GM04503 (cell line): Measurements from ENCODE around the gene ILF2.

ENCODE experiments used
- DNase-seq: peaks from one replicate; pipeline ENCODE4 v3.0.0-alpha.2; 2012; ENCODE audit warnings: low read depth

ILF2 gene

DNA sequence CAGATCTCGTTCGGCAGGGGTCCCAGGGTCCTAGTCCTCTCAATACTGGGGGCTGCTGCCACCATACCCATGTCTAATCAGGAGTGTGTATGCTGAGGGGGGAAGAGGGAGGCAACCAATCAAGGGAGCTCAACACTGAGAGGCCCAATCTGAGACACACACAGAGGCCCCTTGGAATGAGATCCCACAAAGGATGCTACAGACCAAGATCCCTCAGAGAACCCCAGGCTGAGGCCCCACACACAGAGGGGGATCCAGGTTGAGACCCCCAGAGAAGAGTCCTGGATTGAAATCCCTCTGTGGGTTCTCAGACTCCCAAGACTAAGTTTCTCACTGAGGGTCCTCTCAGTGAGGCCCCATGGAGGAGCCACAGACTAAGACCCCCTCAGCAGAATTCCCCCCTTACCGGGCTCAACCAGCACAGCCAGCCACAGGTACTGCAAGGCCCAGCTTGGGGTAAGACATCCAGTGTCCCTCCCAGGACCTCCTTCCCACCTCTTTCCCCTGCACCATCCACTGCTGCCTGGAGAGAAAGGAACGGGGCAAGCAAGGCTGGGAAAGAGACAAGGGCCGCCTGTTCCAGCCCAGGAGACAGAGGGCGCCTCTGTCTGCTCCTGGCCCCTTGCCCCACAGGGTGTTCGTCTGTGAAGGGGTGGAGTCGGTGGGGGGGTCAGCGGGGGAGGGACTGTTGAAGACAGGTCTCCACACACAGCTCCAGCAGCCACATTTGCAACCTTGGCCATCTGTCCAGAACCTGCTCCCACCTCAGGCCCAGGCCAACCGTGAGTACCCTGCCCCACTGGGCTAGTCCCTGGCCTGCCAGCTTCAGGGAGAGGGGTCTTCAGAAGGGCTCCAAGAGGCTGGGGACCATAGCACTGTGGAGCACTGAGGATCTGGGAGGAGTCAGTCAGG is 42.8 kb downstream of the ILF2 start, which contains the start of gene S100A1:
Gene S100A1 (plus strand): TSS at position 720 of the 912 bp plus-strand sequence. CDS start 2,088 bp downstream, outside the sequence.
- DNase-seq, result no peak

DNA sequence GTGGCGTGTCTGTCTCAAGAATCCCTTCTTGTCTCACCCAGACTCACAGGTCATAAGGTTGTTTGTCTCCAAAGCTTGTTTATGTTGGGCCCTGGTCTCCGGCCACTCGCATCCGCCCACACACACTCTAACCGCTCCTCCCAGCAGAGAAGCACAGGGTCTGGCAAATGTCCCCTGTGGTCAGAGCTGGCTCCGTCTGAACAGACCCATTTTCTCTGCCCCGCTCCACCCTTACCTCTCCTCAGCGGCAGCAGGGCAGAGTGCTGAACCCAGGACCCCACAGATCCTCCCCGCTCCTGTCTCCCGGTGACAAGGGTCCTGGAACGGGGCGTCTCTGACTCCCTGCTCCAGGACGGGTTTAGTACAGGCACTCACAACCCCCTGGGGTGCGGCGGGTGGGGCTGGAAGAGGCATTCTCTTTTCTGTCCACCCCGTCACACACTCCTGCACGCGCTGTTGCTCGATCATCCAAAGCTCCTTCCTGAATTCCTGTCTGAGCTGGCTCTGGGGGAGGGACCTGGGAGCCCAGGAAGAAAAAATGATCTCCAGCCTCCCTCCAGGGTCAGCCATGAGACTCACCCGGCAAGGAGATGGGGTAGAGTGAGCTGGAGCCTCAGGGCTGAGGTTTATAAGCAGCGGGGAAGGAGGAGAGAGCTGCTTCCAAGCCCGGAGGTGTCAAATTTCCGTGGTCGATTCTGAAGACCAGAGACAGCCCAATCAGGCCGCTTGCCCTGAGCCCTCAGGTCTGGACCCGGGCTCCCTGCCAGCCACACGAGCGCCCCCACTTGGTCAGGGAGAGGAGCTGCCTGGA is 43.7 kb downstream of the ILF2 start, which contains the start of gene S100A13:
Gene S100A13 (minus strand): TSS at position 602 of the 811 bp plus-strand sequence. CDS start 1,033 bp downstream, outside the sequence.
- DNase-seq, result peak; percentile 82

DNA sequence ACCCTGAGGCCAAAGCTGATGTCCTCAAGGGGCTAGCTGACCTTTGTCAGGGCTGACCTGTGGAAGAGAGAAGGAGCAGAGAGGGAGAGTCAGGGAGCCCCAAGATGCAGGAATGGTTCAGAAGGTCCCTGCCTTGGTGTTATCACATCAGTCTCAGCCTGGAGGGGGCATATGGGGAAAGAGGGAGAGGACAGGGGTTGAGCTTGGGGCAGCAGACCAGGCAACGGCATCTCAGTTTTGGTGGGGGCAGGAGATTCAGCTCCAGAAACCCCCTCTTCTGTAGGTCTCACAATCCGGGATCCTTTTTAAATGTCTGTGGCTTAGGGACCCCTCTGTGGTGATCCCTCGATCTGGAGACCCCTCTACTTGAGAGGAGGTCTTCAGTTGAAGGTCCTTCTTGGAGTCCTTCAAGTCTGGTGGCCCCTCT is 44.3 kb downstream of the ILF2 start:
- no peak for DNase-seq

DNA sequence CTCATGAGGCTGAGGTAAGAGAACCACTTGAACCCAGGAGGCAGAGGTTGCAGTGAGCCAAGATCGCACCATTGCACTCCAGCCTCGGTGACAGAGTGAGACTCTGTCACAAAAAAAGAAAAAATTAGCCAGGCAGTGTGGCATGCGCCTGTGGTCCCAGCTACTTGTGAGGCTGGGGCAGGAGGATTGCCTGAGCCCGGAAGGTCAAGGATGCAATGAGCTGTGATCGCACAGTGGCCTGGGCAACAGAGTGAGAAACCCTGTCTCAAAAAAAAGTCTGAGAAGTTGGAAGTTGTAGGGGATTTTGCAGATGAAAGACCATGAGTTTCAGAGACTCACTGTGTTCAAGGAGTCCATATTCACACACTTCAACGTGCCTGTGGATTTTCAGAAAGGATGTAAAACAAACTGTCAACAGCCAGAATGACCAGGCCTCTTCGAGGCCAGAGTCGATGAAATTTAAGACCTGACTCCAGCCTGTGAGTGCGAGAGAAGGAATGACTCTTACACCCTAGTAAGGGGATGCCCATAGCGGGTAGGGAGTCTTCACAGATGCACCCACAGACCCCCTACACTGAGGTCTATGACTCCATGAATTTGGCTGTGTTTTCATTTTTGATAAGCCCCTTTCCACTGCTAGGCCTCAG is 45.7 kb downstream of the ILF2 start:
- DNase-seq, result no peak

DNA sequence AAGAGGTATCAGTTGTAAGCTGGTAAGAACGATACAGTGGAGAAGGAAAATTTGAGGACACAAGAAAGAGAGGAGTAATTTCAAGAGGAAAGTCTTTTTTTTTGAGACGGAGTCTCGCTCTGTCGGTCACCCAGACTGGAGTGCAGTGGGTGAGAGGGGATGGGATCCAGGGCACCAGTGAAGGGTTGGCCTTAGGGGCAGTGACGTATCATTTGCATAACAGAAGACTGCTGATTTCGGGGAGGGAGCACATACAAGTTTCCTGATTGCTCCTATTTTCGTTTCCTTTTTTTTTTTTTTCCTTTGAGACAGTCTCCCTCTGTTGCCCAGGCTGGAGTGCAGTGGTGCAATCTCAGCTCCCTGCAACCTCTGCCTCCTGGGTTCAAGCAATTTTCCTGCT is 47.7 kb downstream of the ILF2 start:
- no peak for DNase-seq

DNA sequence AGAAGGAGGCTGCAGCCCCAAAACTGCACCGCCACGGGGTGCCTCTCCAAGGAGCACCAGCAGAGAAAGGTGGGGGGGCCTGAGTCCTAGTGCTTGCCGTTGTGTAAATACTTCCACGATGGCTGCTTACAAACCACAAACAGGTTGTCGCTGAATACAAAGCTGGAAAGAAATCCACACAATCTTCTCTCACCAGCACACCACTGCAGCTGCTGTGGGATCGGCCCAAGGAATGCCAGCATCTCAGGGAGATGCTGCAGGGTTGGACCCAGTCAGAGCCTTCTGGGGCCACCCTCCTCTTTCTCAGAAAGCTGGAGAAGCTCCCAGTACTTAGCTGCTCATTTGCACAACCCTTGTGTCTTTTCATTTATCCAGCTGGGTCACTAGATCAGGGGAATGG is 51.6 kb downstream of the ILF2 start:
- DNase-seq, result no peak

DNA sequence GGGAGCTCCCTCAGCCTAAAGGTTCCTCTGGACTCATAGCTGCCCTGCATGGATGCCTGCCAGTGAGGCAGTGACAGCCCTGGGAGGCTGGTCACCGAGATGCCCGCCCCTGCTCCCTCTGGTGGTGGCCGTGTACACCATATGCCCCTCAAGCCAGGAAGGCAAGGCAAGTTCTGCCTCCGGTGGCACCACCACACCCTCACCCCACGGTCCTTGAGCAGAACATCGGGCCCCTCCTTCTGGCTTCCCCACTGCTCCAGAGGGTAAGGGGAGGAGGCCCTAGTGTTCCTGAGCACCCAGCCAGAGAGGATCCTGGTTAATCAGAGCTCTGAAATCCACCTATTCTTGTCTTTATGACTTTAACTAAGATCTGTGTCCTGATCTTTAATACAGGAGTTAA is 53.1 kb downstream of the ILF2 start:
- no peak for DNase-seq

DNA sequence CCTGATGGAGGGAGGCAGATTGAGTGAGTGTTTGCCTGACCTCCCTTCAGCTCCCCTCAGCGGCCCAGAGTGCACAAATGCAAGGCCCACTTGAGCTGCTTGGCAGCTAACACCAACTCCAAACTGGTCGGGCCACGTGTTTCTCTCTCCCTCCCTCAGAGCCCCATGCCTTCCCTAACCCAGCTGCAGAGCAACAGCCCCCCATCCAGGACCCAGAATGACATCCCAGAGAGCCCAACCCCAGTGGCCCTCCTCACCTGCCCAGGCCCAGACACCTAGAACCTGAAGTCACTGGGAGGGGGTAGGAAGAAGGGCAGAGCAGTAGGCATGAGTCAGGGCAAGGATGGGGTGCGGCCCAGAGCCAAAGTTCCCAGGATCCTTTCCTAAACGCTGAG is 53.9 kb downstream of the ILF2 start:
- no peak for DNase-seq

DNA sequence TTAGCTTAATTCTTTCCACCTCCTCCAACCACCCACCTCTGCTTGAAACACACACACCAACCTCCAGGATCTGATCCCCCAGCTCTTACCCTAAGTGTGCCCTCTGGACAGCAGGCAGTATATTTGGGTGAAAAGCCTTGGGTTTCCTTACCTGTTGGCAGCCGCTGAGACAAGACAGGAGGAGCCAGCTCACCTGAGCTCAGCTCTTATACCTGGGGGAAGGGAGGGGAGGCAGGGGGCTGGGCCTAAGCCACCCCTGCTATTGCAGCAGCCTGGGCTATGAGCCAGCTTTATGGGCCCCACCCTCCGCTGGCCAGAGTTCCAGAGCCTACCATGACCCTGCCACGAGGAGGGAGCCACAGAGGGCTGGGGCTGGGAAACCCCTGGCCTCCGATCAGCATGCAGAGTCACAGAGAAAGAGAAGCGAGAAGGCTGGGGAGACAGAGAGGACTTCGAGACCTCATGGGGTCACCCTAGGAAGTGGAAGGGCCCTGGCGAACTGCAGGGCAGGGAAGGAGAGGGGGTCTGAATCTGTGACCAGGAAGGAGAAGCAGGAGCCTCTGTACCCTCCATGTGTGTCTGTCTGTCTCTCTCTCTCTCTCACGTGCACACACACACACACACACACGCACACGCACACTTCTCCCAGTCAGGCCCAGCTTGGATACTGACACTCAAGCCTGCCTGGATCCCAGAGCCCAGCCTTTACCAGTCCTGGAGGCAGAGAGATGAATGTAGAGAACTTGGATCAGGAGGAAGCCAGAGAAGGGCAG is 54.5 kb downstream of the ILF2 start, which contains the start of gene S100A14:
Gene S100A14 (minus strand): TSS at position 182 of the 773 bp plus-strand sequence. CDS start 467 bp downstream, outside the sequence.
- DNase-seq, result no peak

DNA sequence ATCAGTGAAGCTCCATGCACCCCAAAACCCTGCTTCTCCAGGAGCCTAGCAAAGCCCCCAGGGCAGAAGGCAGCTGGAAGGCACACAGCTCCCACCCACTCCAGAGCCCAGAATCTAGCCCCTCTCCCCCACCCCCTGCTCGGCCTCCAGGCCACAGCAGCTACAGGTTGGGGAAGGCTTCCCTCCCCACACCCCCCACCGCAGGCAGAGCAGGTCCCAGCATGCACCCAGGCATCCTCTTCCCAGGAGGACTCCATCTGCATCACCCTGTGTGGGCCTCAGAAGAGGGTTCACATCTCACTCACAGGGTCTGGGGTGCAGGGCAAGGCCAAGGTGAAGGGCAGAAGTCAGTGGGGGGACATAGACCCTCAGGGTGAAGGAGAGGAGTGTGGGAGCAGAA is 55.4 kb downstream of the ILF2 start:
- DNase-seq, result no peak

DNA sequence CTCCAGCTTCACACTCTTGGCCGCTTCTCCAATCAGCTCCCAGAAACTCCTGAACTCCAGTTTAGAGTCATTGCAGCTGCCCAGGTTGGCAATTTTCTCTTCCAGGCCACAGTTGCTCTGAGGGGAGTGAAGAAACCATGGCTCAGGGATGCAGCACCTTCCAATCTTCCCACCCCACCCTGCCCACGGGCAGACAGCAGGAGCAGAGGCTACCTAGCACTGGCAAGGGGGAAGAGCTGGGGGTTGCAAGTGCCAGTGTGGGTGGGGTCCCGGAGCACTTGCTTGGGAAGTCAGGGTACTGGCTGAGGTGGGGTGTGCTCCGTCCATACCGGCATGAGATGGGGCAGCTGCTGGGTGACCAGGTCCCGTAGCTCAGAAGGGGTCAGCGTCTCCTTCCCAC is 55.9 kb downstream of the ILF2 start:
- no peak for DNase-seq

DNA sequence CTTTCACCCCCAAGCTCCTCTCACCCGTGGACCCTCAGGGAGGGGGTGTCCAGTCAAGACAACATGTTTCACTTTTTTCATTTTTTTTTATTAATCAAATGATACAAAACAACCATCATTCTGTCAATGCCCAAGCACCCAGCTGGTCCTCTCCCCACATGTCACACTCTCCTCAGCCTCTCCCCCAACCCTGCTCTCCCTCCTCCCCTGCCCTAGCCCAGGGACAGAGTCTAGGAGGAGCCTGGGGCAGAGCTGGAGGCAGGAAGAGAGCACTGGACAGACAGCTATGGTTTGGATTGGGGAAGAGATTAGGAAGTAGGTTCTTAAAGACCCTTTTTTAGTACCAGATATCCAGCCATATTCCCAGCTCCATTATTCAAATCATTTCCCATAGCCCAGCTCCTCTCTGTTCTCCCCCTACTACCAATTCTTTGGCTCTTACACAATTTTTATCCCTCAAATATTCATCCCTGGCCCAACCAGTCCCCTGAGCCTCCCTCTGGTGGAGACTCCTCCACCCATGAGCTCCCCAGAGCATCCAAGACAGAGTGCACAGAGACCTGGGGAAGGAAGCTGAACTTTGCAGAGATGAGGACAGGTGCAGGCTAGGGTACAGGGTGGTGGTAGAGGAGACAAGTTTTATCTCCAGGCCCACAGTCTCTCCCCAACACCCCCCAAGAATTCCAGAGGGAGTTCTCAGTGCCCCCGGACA is 56.4 kb downstream of the ILF2 start:
- DNase-seq, result no peak

DNA sequence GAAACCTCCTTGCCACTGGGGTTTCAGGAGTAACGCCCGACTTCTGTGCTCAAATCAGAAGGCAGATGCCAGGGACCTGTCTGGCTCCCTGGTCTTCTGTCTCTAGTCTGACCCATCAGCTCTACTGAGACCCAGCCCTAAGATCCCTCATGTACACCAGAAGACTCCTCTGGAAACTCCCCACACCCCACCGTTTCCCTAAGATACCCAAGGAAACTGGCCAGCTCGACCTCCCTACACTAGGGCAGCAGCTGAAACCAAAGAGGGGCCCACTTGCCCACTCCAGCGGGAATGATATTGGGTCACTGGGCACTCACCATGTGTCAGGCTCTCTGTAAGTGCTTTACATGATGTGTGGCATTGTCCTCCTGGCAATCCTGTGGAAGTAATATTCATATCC is 57.4 kb downstream of the ILF2 start:
- no peak for DNase-seq

DNA sequence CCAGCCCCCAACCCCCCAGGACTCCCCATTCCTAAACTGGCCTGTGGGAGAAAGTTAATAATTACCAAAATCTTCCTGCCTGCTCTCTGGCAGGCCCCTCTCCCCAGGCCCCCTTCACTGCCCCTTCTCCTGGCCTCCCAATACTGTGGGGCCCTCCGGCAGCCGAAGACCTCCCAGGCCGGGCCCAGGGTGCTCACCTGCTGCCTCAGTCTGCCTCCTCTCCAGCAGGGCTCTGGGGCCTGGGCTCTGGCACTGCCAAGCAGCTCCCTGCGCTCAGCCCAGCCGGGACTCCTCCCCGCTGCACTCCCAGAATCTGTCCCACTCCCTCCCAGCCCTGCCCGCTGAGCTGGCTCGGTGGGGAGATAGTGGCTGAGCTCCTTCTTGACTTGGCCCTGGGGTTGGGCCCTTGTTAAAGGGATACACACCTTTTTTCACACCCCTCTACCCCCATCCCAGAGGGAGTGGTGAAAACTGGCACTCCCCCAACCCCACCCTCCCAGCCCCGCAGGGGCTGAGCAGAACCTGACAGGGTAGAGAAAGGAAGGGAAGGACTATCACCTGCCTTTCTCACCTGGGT is 58.0 kb downstream of the ILF2 start, which contains the start of gene S100A16:
Gene S100A16 (minus strand): TSS at position 383 of the 577 bp plus-strand sequence. CDS start 4,986 bp downstream, outside the sequence.
- peak; percentile 42 for DNase-seq

DNA sequence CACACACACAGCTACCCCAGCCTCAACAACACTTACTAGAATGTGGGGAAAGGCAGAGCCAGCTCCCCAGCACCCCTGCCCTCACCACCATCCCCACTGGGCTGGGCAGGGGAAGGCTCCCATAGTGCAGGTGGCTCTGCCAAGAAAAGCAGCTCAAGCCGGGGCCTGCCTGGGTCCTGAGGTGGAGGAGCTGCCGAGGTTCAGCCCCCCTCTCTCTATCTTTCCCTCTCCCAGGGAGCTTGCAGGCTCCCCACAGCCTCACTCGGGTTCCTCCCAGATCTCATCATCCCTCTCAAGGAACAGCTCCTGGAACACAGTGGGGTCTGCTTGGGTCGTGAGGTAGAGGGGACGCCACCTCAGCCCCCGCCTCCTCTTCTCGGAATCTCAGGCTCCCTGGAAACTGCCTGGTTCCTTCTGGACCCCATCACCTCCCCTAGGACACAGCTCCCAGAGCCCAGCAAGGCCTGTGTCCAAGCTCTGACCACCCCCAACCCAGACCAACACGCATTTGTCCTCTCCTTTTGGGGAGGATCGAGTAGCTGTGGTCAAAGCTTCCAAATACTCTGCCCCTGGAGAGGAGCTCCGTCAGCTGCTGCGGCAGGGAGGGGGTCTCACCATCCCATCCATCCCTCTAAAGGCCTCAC is 58.6 kb downstream of the ILF2 start:
- no peak for DNase-seq
